HTERT RPE-1 (cell line): ENCODE results near the gene FAM78A.
"Not testable (repeated sequence)": the region's sequence is repeated elsewhere in the genome, so short reads cannot be mapped to it uniquely, and the experiment has no call there.

Experiments
- in situ Hi-C: fragments of 300-500 bp; cut with MboI; formaldehyde crosslinking; loops from 4 replicates; pipeline ENCODE4 v1.14.3; 2020; ENCODE audit warnings: low sequenced_read_pairs

FAM78A gene

DNA sequence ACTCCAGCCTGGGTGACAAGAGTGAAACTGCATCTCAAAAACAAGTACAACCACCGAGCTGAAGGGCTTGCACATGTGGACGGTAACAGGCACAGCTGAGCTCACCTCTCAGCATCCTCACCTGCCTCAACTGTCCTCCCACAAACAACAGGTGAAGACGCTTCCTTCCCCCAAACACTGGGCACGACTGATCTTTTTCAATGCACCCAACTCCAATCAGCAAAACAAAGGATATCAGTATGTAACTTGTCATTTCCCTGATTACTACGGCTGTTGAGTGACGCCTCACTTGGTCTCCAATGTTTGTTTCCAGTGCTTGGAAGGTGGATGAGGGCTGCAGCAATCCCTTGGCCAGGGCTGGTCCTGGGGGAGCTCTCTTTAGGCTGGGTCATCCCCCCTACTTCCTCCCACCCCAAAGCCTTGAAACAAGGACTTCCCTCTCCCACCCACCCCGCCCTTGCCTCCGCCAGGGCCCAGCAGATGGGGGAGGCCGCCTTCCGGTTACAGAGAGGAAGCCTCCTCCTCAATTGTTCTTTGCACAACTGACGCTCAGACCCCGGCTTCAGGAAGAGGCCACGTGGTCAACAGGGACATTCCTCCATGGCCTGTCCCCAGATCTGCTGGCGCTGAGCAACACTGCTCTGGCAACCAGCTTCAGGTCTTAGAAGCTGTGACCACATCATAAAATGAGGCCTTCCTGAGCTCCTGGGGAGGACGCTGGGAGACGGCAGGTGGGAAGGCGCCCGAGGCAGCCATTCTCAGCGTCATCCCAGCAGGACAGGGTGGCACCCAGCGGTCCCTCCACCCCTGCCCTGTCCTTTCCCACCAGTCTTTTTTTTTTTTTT lies 5.9 kb downstream of the FAM78A start:
- in situ Hi-C loops, result no loop called here

DNA sequence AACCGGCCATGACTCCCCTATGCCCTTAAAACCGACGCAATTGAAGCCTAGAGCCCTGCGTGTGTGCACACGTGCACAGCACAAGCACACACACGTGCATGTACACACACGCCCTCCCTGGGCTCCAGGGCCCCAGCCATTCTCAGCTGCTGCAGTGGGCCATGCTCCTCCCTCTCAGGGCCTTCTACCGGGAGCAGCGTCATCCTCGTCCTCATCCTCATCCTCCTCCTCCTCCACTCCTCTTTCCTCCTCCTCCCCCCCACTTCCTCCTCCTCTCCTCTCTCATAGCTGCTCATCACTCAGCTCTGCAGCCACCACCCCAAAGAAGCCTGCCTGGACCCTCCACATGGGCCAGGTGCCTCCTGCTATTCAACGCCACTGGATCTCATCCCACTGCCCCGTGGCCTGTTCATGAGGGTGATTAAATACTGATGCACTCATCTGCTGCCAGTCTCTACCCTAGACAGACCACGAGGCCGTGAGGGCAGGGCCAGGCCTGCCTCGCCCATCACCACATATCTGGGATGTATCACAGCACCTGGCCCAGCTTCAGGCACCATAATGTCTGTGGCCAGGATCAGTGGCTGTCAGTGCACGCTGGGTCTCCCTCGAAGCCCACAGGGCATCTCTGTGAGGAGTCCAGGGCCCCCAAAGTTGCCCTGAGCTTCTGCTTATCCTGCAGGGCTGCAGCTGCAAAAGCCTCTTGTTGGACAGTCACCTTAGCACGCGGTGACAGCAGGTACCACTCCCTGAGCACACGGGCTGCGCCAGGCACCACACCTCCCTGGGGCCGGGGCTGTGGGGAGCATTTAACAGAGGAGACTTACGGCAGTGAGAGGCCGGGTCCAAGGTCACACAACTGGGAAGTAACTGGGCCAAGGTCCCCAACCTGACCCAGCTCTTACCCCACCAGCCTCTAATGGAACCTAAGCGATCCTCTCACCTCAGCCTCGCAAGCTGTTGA lies 9.8 kb downstream of the FAM78A start:
- in situ Hi-C loops, result no loop called here

DNA sequence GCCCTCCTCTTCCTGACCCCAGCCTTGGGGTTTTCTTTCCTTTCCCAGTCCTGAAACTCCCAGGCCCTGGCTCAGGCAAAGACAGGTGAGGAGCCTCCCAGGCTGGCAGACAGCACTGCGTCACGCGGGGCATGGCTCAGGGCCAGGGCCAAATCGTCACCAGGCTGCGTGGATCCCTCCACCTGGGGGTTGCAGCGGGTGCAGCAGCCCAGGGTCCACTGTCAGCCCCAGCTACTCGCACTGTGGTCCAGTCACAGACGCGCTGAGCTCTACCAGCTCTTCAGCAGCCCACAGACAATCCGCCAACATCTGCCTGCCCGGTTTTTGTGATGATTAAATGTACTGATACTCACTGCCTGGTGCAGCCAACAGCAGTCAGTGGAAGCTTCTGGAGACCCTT lies 12.1 kb downstream of the FAM78A start:
- in situ Hi-C loops, result no loop called here

DNA sequence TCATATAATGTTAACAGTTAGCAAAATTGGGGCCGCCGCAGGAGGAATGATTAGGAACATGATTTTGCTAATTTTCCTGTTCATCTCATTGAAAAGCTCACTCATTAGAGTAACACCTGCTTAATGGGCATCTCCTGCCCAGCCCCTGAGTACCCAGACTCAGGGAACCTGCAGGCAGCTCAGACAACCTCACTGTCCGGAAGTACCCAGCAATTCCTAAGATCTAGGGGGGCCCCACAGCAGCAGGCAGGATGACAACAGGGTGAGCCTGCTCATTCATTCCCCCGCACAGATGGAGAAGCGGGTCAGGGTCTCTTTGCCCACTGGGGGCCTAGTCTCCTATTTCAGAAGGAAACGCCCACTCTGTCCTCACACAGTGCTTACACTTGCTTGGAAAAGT lies 12.6 kb downstream of the FAM78A start:
- in situ Hi-C loops, result no loop called here

DNA sequence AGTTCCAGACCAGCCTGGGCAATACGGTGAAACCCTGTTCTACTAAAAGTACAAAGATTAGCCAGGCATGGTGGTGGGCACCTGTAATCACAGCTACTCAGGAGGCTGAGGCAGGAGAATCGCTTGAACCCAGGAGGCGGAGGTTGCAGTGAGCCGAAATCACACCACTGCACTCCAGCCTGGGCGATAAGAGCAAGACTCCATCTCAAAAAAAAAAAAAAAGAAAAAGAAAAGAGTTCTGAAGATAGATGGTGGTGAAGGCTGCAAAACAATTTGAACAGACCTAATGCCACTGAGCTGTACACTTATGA lies 13.3 kb downstream of the FAM78A start:
- in situ Hi-C loops, result not testable (repeated sequence)

DNA sequence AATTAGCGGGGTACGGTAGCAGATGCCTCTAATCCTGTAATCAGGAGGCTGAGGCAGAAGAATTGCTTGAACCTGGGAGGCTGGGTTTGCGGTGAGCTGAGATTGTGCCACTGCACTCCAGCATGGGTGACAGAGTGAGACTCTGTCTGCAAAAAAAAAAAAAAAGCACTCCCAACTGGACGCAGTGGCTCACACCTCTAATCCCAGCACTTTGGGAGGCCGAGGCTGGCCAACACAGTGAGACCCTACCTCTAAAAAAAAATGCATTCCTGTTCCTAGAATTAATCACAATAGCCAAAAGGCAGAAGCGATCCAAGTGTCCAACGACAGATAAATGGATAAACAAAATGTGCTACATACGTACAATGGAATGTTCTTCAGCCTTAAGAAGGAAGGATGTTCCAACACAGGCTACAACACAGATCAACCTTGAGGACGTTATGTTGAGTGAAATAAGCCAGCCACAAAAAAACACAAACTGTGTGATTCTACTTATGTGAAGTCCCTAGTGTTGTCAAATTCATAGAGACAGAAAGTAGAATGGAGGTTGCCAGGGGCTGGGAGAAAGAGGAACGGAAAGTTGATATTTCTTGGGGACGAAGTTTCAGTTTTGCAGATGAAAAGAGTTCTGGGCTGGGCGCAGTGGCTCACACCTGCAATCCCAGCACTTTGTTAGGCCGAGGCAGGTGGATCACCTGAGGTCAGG lies 13.8 kb downstream of the FAM78A start:
- in situ Hi-C loops, result no loop called here

DNA sequence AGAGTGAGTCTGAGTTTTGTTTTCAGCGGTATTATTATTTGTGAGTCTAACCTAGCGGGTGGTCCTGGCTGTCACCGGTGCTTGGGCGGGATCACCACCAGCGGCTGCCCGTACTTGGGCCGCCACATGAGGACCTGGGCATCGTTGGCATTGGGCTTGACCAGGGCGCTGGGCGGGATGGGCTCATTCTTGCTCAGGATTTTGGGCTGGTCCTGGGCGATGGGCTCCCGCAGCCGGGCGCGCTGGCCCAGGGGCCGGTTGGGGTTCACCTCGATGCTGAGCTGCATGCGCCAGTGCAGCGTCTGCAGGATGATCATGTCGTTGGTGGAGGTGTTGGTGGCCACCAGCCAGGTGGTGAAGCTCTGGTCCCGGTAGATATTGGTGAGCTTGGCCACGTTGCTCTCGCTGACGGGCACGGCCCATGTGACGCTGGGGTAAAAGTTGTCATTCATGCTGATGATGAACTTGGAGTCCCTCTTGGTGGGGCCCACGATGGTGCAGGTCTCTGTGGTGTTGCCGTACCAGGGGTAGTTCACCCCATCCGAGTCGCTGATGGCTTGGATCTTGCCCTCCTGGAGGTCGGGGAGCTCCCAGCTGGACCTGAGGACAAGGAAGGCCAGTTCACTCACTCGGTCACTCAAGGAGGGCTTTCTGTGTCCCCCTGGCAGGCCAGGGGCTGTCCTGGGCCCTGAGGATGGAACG lies 15.4 kb downstream of the FAM78A start:
- in situ Hi-C loops, result no loop called here

DNA sequence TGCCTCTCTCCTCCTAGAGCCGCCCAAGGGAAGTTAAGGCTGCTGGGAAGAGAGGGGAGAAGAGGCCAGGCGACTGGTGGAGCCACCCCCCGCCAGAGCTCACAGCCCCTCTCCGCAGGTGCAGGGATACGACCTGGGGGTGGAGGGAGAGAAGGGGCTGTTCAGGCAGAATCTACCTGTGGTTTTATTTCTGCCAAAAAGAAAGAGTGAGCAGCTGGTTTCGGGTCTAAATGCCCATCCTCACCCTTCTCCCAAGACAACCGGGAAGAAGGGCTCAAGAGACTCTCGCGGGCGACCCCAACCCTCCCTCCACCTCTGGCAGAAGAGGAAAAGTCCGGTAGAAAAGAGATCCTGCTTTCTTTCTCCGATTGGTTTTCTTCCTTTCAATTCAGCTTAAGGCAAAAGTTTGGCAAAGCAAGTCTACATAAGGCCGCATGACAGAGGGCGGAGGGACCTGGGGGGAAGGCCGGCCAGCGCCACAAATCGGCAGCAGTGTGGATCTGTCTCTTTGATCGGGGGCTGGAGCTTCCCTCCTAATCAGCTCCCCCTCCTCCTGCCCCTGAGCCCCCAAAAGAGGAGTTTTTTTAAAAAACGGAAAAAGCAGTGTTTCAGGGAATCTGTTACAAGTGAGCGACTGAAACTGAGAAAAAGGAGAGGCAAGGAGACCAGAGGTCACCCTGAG lies 16.3 kb downstream of the FAM78A start:
- in situ Hi-C loops, result no loop called here

DNA sequence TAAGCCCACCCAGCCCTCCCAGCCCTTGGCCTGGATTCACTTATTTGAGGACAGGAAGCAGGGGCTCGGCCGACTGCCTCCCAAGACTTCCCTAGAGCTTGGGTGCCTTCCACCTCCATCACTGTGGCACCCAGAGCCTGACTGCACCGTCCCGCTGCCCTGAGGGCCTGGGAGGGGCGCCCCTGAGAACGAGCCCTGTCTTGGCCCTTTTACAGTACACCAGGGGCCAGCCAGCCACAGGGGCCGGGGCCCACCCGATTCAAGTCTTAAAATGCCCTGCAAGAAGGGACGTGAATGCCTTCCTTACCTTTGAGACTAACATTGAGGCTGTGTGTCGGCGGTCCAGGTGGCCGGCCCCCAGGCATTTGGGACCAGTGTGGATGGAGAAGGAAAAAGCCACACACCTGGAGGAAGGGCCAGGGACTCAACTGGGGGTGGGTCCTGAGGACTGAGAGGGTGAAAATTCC lies 16.8 kb downstream of the FAM78A start:
- in situ Hi-C loops, result no loop called here

DNA sequence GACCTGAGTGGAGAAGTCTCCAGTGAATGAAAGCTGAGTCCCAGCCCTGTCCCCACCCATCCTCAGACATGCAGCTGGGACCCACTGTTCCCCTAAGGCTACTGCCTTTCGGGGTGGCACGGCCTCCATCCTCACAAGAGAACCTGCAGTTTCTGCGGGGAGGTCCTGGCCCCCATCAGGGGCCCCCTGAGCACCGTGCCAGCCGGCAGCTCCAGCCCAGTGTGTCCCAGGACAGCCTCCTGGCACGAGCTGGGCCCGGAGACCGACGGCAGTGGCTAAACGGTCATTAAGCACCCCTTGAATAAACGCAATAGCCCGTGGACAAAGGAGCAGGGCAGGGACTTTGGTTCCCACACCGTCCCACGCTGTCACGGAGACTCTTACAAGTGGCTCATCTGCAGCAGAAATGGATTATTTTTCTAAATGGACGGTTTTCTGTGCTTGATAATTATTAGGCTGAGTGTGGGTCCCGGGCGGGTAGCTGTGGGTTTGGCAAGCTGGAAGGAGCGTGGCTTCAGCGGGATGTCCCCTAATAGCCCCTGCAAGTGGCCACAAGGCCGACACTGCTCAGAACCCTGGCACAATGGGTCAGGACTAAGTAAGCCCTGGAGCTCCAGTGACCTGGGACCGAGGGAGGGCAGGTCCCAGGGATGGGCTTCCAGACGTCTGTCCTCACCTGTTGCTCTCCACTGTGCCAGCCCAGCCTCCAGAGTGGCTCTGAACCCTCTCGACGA lies 17.4 kb downstream of the FAM78A start:
- in situ Hi-C loops, result no loop called here

DNA sequence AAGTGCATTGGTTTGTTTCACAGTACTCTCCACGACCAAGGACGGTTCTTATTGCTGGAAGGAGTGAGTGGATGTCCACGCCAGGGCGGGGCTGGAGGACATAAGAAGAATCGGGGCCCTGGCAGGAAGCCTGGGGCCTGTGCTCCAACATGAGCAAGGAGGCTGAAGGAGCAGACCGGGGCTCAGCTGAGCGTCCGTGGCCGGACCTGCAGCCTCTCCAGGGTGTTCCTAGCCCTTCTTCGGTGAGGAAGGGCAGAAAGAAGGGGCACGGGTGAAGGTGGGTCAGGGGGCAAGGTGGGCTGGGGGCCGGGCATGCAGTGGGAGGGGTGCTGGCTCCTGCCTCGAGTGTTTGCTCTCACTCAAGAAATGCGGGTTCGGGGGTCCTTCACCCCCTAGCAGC lies 18.1 kb downstream of the FAM78A start:
- in situ Hi-C loops, result no loop called here

DNA sequence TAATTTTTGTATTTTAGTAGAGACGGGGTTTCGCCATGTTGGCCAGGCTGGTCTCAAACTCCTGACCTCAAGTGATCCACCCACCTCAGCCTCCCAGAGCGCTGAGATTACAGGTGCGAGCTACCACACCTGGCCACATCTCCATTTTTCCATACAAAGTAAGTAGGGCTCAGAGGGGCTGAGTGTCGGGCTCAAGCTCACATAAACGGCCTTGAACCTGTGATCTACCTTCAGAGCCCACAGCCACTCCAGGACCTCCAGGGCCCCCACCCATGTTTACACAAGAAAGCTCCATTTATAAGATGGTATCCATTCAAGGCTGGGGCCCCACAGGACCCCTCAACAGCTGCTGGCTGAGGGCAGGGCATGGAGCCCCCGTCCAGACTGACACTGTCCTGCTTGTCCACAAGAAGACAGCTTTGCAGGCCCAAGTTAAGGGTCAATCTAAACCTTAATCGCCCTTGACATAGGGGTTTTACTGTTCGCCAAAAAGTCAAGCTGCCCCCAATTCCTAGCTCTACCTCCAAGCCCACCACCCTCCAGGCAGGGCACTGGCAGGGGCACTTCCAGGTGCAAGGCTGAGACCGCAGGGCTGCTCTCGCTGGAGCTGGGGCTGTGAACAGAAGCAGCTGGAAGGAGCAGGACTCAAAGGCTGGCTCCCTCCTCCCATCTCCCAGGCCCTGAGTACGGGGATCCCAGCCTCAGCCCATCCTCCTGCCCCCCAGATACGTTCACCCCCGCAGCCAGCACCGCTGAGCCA lies 18.9 kb downstream of the FAM78A start:
- in situ Hi-C loops, result no loop called here

DNA sequence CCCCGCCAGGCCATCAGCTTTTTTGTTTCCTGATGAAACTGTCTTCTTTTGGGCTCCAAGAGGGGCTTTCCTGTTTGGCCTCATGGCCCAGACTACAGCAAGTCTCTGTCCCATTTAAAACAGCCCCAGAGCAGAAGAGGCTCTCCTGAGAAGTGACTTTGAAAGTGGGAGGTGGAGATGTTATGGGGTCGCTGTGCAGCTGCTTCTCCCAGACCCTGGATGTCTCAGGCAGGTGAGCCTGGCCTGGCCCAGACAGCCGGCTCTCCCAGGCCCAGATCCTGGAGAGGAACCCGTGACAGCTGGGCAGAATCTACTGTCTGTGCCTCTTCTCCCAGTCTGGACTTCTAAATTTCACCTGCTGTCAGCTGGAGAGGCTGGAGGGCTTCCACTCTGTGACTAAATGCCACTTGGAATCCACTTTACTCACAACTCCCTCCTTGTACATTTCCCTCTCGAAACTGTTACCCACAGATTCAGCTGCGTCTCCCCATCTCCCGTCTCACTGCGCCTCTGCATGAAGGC lies 20.6 kb downstream of the FAM78A start:
- in situ Hi-C loops, result no loop called here

DNA sequence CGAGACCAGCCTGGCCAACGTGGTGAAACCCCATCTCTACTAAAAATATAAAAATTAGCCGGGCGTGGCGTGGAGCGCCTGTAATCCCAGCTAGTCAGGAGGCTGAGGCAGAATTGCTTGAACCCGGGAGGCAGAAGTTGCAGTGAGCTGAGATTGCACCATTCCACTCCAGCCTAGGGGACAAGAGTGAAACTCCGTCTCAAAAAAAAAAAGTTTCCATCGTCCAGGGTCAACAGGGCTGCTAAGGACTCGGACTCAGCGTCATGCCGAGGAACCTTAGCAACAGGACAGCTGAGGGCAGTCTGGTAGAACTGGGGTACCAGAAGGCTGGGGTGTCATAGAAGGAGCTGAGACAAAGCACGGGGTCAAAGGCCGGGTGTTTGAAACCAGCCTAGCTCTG lies 21.7 kb downstream of the FAM78A start:
- in situ Hi-C loops, result no loop called here

DNA sequence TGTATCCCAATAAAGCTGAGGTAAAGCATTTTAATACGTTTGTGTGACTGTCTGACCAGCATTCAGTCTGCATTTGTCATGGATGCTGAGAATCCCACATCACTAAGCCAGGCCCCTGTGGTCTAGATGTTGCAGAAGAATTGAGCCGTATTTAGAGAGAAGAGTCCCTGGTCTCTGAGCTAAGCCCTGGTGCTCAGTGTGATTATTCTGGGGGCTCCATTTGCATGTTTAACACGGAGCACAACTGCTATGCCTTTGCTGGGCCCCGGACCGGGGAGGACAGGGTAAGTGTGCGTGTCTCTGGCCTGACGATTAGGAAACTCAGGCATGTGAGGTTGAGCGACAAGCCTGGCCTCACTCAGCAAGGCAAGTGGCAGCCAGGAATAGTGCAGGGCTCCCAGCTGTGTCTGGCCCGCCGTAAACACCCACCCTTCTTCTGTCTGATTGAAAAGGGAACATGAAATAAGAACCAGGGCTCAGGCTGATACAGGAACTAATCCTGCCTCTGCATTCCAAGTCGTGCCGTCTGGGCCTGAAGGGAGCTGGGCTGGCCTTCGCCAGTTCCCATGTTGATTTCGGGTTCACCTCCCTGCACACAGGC lies 22.3 kb downstream of the FAM78A start:
- in situ Hi-C loops, result no loop called here

DNA sequence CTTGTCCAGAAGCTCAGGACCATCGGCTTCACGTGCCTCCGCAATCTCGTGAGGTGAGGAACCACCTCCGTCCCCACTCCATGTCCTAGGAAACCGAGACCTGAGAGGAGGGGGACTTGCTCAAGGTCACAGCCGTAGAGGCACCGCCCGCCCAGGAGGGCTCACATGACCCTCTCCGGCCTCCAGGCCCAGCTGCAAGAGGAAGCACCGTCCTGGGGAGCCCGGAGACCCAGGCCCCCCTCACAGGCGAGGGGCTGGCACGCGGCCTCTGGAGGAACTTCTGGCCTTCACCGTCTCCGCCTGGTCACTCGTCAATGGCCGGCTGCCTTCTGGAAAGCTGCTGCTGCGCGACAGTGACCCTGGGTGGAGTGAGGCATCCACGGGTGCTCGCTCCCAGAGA lies 24.2 kb downstream of the FAM78A start:
- in situ Hi-C loops, result no loop called here

DNA sequence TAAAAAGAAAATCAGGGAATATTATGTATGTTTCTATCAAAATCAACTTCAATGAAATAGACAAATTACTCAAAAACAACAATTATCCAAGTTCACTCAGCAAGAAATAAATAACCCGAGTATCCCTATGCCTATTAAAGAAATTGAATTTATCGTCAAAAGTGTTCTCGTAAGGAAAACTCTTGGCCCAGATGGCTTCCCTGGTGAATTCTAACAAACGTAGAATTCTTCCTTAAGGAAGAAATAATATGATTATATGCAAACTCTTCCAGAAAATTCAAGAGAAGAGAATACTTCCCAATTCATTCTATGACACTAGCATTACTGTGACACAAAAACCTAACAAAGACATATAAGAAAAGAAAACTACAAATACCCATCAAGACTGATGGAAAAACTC lies 29.7 kb downstream of the FAM78A start:
- in situ Hi-C loops, result no loop called here

DNA sequence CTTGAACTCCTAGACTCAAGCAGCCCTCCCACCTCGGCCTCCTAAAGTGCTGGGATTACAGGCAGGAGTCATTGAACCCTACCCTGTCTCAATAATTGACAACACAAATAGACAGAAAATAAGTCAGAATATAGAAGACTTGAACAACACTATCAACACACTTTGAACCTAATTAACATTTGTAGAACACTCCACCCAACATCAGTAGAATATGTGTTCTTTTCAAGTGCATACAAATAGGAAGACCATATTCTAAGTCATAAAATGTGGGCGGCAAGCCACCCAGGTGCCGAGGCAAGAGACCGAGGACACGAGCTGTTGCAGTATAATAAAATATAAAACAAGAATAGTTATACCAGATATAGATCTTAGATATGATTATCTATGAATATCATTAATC lies 32.0 kb downstream of the FAM78A start:
- in situ Hi-C loops, result not testable (repeated sequence)
